Kidney (tissue), 22 donors: ENCODE measurements around the gene ACP6. TPM values are rescaled to one million over a fixed set of nuclear protein-coding genes. Genes with fewer than 3 reads are reported as not detected.
A peak's percentile ranks its signal among the peaks of the same experiment; 100 is the strongest.

Experiments
- DNase-seq, 5 donors: peaks; one replicate each; pipeline ENCODE4 v3.0.0-alpha.2; 2013 to 2020
- FAIRE-seq: peaks from 2 replicates; lab custom pipeline; 2012; peaks lifted over from hg19 to GRCh38; lab: Jason Lieb, UNC
- H3K27ac ChIP-seq, 2 donors: one replicate each; pipeline ENCODE4 v1.7.0; 2013; ENCODE audit warnings: low read depth in 2 of 2, low read length in 2 of 2, inconsistent platforms in 1 of 2
- H3K27me3 ChIP-seq: one replicate; pipeline ENCODE4 v1.7.1; 2013; ENCODE audit warnings: low read length, inconsistent platforms; ENCODE audit not compliant: control insufficient read depth, insufficient read depth
- H3K36me3 ChIP-seq, 3 donors: one replicate each; pipeline versions ENCODE4 v1.7.0 to v1.7.1; 2013; ENCODE audit warnings: low read length in 3 of 3, control low read depth in 1 of 3, inconsistent platforms in 1 of 3; ENCODE audit not compliant: insufficient read depth in 3 of 3, control insufficient read depth in 2 of 3
- H3K4me1 ChIP-seq, 3 donors: one replicate each; pipeline versions ENCODE4 v1.7.0 to v1.7.1; 2013; ENCODE audit warnings: low read length in 3 of 3, inconsistent platforms in 1 of 3, low read depth in 1 of 3; ENCODE audit not compliant: control insufficient read depth in 2 of 3, insufficient read depth in 2 of 3
- H3K4me3 ChIP-seq, 3 donors: one replicate each; pipeline versions ENCODE4 v1.7.0 to v1.8.1; 2013; ENCODE audit warnings: low read length in 3 of 3, control low read depth in 1 of 3, inconsistent platforms in 1 of 3
- H3K9ac ChIP-seq, 3 donors: one replicate each; pipeline versions ENCODE4 v1.7.0 to v1.7.1; 2013; ENCODE audit warnings: low read length in 3 of 3, control low read depth in 1 of 3, inconsistent platforms in 1 of 3
- H3K9me3 ChIP-seq, 3 donors: one replicate each; pipeline versions ENCODE4 v1.7.0 to v1.7.1; 2013; ENCODE audit warnings: low read length in 3 of 3, control low read depth in 1 of 3, inconsistent platforms in 1 of 3; ENCODE audit not compliant: control insufficient read depth in 2 of 3, insufficient read depth in 1 of 3
- intact Hi-C: fragments of 100-400 bp; cut with DNase I; formaldehyde crosslinking; loops from one replicate; pipeline ENCODE4 v1.11.1; 2022
- long read RNA-seq, 10 donors: library from polyadenylated mRNA in 1 of 10; unstranded in 1 of 10; transcript quantifications; one replicate each; pipeline ENCODE4 v2.0.0 and lab custom pipeline, GENCODE V29; 2021 to 2026
- polyA plus RNA-seq: library from polyadenylated mRNA; stranded (reverse); fragments of 350-450 nt; fragmentation: Illumina TruSeq; extraction: RNeasy Lipid Tissue Mini Kit (QIAGEN cat#74804); gene quantifications from one replicate; pipeline ENCODE4 v1.2.3, GENCODE V29; 2014; ENCODE audit warnings: low read depth, low replicate concordance; ENCODE audit not compliant: insufficient read depth
- total RNA-seq: library from RNA; stranded (reverse); fragmentation: NEBNext Ultra II Directional; extraction: Animal tissue kit (Norgen Biotek cat#: 25700); gene quantifications from one replicate; pipeline ENCODE4 v1.2.1, GENCODE V29; 2021
- TF ChIP-seq, protein P1 (sequence below): IDR thresholded peaks from 3 replicates; pipeline ENCODE4 v1.5.1; 2012; ENCODE audit warnings: mild to moderate bottlenecking, moderate library complexity, borderline replicate concordance; ENCODE audit not compliant: insufficient read depth; ENCODE audit errors: extremely low read depth
- donor health status: control.
- donor health status: control.
- donor health status: control.
- donor health status: control.
- donor health status: control.
- donor health status: DM: yes; HTN: yes; CAD: no.
- donor health status: Normal renal cell carcinoma (clear cell type).

Gene ACP6
- 43.6 TPM for total RNA-seq
- polyA plus RNA-seq: 37.7 TPM
- long read RNA-seq, donor 1, full-length matches to known transcripts: 2 of 2 reads
- long read RNA-seq, donor 1, partial matches to known transcripts: 0 of 2 reads
- long read RNA-seq, donor 1, other reads (novel, unspliced or antisense): 0 of 2 reads
- long read RNA-seq, donor 2, full-length matches to known transcripts: 4 of 4 reads
- long read RNA-seq, donor 2, partial matches to known transcripts: 0 of 4 reads
- long read RNA-seq, donor 2, other reads (novel, unspliced or antisense): 0 of 4 reads
- long read RNA-seq, donor 3, full-length matches to known transcripts: 7 of 7 reads
- long read RNA-seq, donor 3, partial matches to known transcripts: 0 of 7 reads
- long read RNA-seq, donor 3, other reads (novel, unspliced or antisense): 0 of 7 reads
- long read RNA-seq, donor 4, full-length matches to known transcripts: 4 of 4 reads
- long read RNA-seq, donor 4, partial matches to known transcripts: 0 of 4 reads
- long read RNA-seq, donor 4, other reads (novel, unspliced or antisense): 0 of 4 reads
- long read RNA-seq, donor 5: 0 reads
- long read RNA-seq, donor 6, full-length matches to known transcripts: 2 of 2 reads
- long read RNA-seq, donor 6, partial matches to known transcripts: 0 of 2 reads
- long read RNA-seq, donor 6, other reads (novel, unspliced or antisense): 0 of 2 reads
- long read RNA-seq, donor 7, full-length matches to known transcripts: 12 of 25 reads
- long read RNA-seq, donor 7, partial matches to known transcripts: 4 of 25 reads
- long read RNA-seq, donor 7, other reads (novel, unspliced or antisense): 9 of 25 reads
- long read RNA-seq, donor 8, full-length matches to known transcripts: 7 of 7 reads
- long read RNA-seq, donor 8, partial matches to known transcripts: 0 of 7 reads
- long read RNA-seq, donor 8, other reads (novel, unspliced or antisense): 0 of 7 reads
- long read RNA-seq, donor 9, full-length matches to known transcripts: 1 of 1 reads
- long read RNA-seq, donor 9, partial matches to known transcripts: 0 of 1 reads
- long read RNA-seq, donor 9, other reads (novel, unspliced or antisense): 0 of 1 reads
- long read RNA-seq, donor 10, full-length matches to known transcripts: 2 of 2 reads
- long read RNA-seq, donor 10, partial matches to known transcripts: 0 of 2 reads
- long read RNA-seq, donor 10, other reads (novel, unspliced or antisense): 0 of 2 reads

- H3K36me3 ChIP-seq: no peaks in the 10 kb centered on the region
- peak within 1 kb of the TSS; percentile 11 to 82 (median 78) for H3K9ac ChIP-seq
- H3K9me3 ChIP-seq: no peaks in the 10 kb centered on the region
- H3K4me1 ChIP-seq: no peaks in the 10 kb centered on the region
- peak within 1 kb of the TSS; percentile 87 to 91 for H3K27ac ChIP-seq
- no peaks in the 10 kb centered on the region for H3K27me3 ChIP-seq
- FAIRE-seq (no peak), DNase-seq (peak; percentile 97 to 99 (median 98))
- TF ChIP-seq, protein P1, sequence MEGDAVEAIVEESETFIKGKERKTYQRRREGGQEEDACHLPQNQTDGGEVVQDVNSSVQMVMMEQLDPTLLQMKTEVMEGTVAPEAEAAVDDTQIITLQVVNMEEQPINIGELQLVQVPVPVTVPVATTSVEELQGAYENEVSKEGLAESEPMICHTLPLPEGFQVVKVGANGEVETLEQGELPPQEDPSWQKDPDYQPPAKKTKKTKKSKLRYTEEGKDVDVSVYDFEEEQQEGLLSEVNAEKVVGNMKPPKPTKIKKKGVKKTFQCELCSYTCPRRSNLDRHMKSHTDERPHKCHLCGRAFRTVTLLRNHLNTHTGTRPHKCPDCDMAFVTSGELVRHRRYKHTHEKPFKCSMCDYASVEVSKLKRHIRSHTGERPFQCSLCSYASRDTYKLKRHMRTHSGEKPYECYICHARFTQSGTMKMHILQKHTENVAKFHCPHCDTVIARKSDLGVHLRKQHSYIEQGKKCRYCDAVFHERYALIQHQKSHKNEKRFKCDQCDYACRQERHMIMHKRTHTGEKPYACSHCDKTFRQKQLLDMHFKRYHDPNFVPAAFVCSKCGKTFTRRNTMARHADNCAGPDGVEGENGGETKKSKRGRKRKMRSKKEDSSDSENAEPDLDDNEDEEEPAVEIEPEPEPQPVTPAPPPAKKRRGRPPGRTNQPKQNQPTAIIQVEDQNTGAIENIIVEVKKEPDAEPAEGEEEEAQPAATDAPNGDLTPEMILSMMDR: no peak
- intact Hi-C loops: no loop called here
- H3K4me3 ChIP-seq: peak within 1 kb of the TSS; percentile 56 to 86 (median 77)
Observed at GRCh38 chr1:147670319-147671001, at the start of gene ACP6. TSS of gene ACP6 (minus strand) at chr1:147670524. CDS start at chr1:147670048, 476 bp downstream.

- Histone ChIP-seq H3K4me1 (peaks cover 0 to 15% (median 2%) of the 10 kb centered on the region in 3 donors), H3K36me3 (no peaks in the 10 kb centered on the region), H3K9ac (no peak overlapping the region), H3K27me3 (no peaks in the 10 kb centered on the region), H3K4me3 (no peak overlapping the region), H3K27ac (no peak overlapping the region), H3K9me3 (no peaks in the 10 kb centered on the region)
- TF ChIP-seq, protein P1: no peak
- FAIRE-seq: no peak
- intact Hi-C loops: loop anchor here (5.0 kb wide), 1 partner anchor 168 kb away; no protein-coding TSS in a partner anchor
- no peak for DNase-seq
Observed at GRCh38 chr1:147719711-147720225, 49.4 kb upstream of the ACP6 start.

DNA sequence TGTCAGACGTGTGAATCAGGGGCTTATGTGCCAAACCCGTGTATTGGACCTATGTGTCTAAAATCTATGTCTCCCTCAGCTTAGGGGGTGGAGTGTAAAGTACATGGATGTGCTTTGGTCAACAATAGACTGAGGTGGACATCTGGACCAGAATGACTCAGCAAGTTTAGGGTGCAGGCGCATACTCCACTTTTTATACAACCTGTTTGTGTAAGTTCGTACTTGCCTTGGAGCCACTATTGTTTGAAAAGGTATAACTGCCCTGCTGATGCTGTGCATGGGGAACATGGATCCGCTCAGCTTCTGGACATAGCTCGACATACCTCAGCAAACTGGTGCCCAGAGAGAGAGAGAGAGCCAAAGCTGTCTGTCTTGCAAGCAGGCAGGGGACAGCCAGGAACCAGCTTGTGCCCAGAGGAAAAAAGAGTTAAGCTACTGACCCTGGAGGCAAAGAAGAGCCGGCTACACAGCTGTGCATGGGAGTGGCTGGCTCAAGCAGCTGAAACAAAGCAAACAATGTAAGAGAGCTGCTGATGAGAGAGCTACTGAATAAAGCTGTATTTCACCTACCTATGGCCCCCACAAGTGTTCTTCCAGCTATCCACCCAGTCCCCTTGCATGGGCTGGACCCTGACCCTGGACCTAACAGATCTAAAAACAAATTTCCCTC is 48.8 kb upstream of the ACP6 start:
- no peak overlapping the region for H3K4me3 ChIP-seq
- TF ChIP-seq, protein P1: no peak
- no peak overlapping the region for H3K9ac ChIP-seq
- no peak for FAIRE-seq
- intact Hi-C loops: no loop called here
- no peak overlapping the region for H3K27ac ChIP-seq
- DNase-seq: no peak
- no peaks in the 10 kb centered on the region for H3K9me3 ChIP-seq
- no peaks in the 10 kb centered on the region for H3K36me3 ChIP-seq
- peaks cover 0 to 15% (median 2%) of the 10 kb centered on the region in 3 donors for H3K4me1 ChIP-seq
- no peaks in the 10 kb centered on the region for H3K27me3 ChIP-seq
